OCI-LY7 (cell line): Measurements from ENCODE around the gene SYNGAP1.

Source experiments
- CTCF ChIP-seq: fragments of 200-600 bp; sonication (generic); conservative IDR thresholded peaks from 2 replicates; pipeline ENCODE4 v1.5.1; 2014; ENCODE audit warnings: mild to moderate bottlenecking, antibody characterized with exemption, low read length, moderate library complexity, mixed read lengths
- EZH2phosphoT487 ChIP-seq: fragments of 200-600 bp; sonication (generic); IDR thresholded peaks from 2 replicates; pipeline ENCODE4 v1.6.1; 2018; ENCODE audit warnings: low read depth, borderline replicate concordance, mild to moderate bottlenecking, mixed run types, antibody characterized with exemption, low read length, moderate library complexity, mixed read lengths

GRCh38 chr6:33440649-33441309 is 20.9 kb downstream of the SYNGAP1 start:
- TF ChIP-seq CTCF (no peak), EZH2phosphoT487 (no peak)
